ENCODE measurements around the gene STK10.
A peak's percentile ranks its signal among the peaks of the same experiment; 100 is the strongest.
"Not testable (repeated sequence)": the region's sequence is repeated elsewhere in the genome, so short reads cannot be mapped to it uniquely, and the experiment has no call there.

STK10 gene

GRCh38 chr5:172048539-172049101 is 139.4 kb downstream of the STK10 start:
- no peak for DNase-seq

DNA sequence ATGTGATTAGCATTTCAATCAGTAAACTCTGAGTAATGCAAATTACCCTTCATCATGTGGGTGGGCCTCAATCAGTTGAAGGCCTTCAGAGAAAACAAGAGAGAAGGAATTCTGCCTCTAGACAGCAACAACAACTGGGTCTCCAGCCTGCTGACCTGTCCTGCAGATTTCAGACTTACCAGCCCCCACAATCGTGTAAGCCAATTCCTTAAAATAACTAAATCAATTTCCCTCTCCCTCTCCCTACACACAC is 139.9 kb downstream of the STK10 start:
- no peak for DNase-seq

DNA sequence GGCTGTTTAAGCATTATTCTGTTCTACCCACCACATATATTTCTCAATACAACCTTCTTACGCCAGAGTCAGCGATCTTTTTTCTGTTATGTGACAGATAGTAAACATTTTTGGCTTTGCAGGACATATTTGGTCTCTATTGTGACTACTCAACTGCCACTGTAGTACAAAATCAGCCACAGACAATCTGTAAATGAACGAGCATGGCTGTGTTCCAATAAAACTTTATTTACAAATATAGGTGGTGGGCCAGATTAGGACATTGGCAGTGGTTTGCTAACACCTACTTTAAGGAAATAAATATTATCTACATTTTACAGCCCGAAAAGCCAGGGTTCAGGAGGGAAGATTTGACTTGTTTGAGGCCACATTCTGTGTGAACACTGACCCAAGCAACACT is 141.4 kb downstream of the STK10 start:
- DNase-seq = no peak

GRCh38 chr5:172045315-172045632 is 142.8 kb downstream of the STK10 start:
- DNase-seq = no peak

GRCh38 chr5:172044631-172045314 is 143.3 kb downstream of the STK10 start:
- DNase-seq = no peak

DNA sequence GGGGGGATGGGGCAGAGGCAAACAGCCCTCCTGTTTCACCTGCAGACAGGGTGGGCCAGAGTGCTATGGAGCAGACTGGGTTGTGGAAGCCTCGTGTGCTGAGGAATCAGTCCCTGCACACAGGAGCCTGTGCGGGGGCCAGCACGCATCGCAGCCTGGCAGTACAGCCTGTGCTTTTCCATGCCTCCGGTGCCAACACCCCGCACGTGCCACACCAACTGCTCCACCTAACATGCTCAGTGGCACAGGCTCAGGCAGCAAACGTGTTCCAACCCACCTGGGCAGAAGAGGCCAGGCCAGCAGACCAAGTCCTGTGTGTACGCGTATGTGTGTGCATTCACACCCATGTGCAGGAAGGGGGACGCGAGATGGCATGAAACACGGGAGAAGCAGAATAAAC is 144.2 kb downstream of the STK10 start:
- no peak for DNase-seq

- no peak for DNase-seq
Observed at GRCh38 chr5:172042183-172042582, 145.8 kb downstream of the STK10 start.

DNA sequence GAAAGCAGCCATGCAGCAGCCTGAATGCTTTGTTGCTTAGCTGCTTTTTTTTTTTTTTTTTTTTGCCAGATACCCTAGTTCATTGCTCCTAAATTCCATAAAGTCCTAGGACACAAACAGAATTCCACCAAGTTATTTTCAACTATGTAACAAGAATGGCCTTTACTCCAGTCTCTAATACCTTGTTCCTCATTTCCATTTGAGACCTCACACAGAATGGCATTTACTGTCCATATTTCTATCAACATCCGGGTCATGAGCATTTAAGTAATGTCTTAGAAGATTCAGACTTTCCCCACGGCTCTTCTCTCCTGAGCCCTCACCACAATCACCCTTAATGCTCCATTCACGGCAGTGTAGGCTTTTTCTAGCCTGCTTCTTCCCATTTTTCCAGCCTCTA is 149.9 kb downstream of the STK10 start:
- DNase-seq = no peak

DNA sequence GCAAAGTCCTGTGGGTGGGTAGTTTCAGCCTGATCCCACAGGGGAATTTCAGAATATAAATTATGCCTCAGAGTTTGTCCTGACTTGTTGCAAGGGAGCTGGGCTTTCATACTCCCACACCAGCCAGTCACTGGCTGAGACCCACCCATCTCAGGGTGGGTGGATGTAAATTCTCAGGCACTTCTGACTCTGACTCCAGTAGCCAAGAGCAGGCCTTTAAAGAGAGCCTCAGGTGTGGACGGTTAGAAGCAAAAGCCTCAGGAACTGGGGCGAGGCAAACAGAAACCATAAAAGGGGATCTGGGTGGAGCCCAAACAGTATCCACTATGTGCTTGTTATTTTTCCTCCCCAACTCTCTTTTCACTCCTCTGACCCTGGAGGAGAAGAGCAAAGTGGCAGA is 153.0 kb downstream of the STK10 start:
- no peak for DNase-seq

DNA sequence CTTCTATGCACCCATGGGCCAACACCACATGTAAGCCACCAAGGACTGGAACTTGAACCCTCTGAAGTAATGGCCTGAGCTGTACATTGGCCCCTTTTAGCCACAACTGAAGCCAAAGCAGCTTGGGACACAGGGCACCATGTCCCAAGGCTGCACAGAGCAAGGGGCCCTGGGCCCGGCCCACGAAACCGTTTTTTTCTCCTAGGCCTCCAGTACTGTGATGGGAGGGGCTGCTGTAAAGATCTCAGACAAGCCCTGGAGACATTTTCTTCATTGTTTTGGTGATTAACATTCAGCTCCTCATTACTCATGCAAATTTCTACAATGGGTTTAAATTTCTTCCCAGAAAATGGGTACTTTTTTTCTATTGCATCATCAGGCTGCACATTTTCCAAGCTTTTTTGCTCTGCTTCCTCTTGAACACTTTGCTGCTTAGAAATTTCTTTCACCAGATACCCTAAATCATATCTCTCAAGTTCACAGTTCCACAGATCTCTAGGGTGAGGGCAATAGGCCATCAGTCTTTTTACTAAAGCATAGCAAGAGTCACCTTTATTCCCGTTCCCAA is 156.0 kb downstream of the STK10 start:
- DNase-seq = no peak

DNA sequence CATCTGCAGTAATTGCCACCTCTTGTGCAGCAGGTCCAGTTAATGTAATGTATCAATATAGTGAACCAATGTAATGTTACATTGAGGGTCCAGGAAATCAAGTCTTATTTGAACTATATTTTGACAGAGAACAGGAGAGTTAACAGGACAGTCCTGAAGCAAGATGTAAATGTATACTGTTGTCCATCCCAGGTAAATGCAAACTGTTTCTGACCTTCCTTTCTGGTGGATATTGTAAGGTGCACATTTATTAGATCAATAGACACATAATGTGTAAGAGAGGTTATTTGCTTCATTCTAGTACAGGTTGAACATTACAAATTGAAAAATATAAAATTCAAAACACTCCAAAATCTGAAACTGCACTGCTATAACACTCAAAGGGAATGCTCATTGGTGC is 158.1 kb downstream of the STK10 start:
- no peak for DNase-seq

- no peak for DNase-seq
Observed at GRCh38 chr5:172028167-172028566, 159.9 kb downstream of the STK10 start.

DNA sequence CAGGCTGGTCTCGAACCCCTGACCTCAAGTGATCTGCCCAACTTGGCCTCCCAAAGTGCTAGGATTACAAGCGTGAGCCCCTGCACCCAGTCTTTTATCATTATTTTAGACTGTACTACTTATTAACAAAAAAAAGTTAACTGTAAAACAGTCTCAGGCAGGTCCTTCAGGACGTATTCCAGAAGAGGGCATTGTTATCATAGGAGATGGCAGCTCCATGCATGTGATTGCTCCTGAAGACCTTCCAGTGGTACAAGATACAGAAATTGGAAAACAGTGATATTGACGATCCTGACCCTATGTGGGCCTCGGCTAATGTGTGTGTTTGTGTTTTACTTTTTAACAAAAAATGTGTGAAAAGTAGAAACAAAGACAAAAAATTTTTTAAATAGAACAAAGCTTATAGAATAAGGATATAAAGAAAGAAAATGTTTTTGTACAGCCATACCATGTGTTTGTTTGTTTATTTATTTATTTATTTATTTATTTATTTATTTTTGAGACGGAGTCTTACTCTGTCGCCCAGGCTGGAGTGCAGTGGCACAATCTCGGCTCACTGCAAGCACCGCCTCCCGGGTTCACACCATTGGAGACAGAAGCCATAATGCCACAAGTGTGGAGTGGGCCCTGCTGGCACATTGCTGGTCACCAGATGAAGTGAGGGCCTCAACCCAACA is 167.8 kb downstream of the STK10 start:
- not testable (repeated sequence) for DNase-seq

- DNase-seq = no peak
Observed at GRCh38 chr5:172015346-172015745, 172.7 kb downstream of the STK10 start.

- DNase-seq = no peak
Observed at GRCh38 chr5:172010278-172010677, 177.7 kb downstream of the STK10 start.

- DNase-seq = no peak
Observed at GRCh38 chr5:172009536-172010270, 178.3 kb downstream of the STK10 start.

- no peak for DNase-seq
Observed at GRCh38 chr5:172008689-172009141, 179.3 kb downstream of the STK10 start.

- no peak for DNase-seq
Observed at GRCh38 chr5:172008111-172008455, 179.9 kb downstream of the STK10 start.

GRCh38 chr5:172007175-172008110 is 180.6 kb downstream of the STK10 start:
- no peak for DNase-seq

DNA sequence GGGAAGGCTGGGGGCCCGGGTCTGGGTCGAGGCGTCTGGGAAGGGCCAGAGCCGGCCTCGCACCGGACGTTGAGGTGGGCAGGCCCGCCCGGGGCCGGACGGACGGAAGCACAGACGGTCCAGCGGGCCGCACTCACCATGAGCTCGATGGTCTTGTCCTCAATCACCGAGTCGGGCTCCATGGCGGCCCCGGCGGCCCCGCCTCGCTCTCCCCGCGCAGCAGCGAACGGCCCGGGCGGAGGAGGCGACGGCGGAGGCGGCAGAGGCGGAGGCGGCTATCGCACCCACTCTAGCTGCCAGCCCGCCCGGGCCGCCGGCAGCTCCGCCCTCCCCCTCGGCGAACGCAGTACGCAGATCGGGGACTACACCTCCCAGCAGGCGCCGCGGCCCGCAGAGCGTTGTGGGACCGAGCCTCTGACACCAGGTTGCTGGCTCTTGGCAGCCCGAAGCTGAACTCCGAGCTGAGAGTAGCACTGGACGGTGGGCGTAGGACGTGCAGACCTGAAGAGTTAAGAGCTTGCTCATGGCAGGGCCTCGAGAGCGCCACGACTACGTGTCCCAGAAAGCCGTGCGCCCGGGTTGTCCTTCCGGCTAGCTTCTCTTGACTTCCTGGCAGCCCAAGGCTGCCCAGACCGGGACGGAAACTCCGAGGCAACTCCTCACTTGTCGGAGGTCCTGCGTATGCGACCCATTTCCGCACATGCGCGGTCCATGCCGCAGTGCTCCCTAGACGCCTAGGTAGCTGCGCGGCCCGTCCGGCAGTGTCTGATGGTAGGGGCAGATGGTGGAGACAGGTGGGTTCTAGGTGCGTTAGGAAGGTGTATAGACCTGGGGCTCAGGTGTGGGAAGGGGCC is 181.5 kb downstream of the STK10 start, which contains the start of gene FBXW11:
FBXW11 (minus strand) TSS at position 318 of the 854 bp plus-strand sequence; CDS start at position 182, 136 bp downstream.
- DNase-seq = peak; percentile 85

DNA sequence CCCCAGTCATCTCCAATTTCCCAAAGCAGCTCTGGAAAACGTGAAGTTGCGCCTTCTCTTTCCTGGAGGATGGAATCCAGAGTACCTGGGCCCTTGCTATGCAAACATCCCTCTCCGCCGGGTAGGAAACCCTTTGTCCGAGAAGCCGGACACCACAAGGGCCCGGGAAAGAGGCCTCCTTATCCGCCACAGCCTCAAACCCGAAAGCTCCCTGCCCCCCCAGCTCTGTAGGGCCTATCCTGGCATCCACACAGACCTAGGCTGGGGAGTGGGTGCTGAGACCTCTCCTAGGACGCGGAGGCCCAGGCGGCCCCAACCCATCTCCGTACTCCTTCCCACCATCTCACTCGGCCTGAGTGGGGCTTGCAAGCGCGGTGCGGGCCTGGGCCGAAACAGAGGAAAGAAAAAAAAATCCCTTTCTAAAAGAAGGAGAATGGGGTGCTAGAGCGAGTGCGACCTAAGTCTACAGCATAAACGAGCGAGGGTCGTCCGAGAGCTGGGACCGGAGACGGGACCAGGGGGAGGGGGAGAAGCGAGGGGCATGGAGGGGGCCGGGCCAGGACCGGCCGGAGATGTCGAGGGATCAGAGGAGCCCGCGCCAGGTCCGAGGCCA is 182.2 kb downstream of the STK10 start:
- DNase-seq = peak; percentile 12

All from activated gamma-delta T cell (primary cell).